ENCODE measurements around the gene RPS19.

GRCh38 chr19:41845001-41845050 is 15.2 kb upstream of the RPS19 start, which contains the start of gene DMRTC2:
- TF ChIP-seq CTCF (IDR thresholded peaks at IDR 0.05) (no peak), POLR2A (IDR thresholded peaks at IDR 0.05) (no peak)

All from upper lobe of left lung (tissue), 4 donors.